Stimulated activated naive CD8-positive, alpha-beta T cell treated with anti-CD3 and anti-CD28 coated beads, Interleukin-15, Interleukin-2, amounts not matched to agents 100 ng/mL and 50 ng/mL, for 24 hours (primary cell): ENCODE measurements around the gene ZNF688.
"Not testable (repeated sequence)": the region's sequence is repeated elsewhere in the genome, so short reads cannot be mapped to it uniquely, and the experiment has no call there.

Source experiments
- H3K27ac Mint-ChIP-seq: one replicate; pipeline ENCODE4 v1.8.0; 2021; ENCODE audit warnings: mild to moderate bottlenecking, mixed read lengths
- H3K27me3 Mint-ChIP-seq: one replicate; pipeline ENCODE4 v1.8.0; 2021; ENCODE audit warnings: mixed read lengths
- H3K36me3 Mint-ChIP-seq: one replicate; pipeline ENCODE4 v1.8.0; 2021; ENCODE audit warnings: low read depth, mixed read lengths
- H3K4me1 Mint-ChIP-seq: one replicate; pipeline ENCODE4 v1.8.0; 2021; ENCODE audit warnings: low read depth, mixed read lengths
- H3K4me3 Mint-ChIP-seq: one replicate; pipeline ENCODE4 v1.8.0; 2021; ENCODE audit warnings: mild to moderate bottlenecking, mixed read lengths
- H3K9me3 Mint-ChIP-seq: one replicate; pipeline ENCODE4 v1.8.0; 2021; ENCODE audit warnings: mixed read lengths

ZNF688 gene

DNA sequence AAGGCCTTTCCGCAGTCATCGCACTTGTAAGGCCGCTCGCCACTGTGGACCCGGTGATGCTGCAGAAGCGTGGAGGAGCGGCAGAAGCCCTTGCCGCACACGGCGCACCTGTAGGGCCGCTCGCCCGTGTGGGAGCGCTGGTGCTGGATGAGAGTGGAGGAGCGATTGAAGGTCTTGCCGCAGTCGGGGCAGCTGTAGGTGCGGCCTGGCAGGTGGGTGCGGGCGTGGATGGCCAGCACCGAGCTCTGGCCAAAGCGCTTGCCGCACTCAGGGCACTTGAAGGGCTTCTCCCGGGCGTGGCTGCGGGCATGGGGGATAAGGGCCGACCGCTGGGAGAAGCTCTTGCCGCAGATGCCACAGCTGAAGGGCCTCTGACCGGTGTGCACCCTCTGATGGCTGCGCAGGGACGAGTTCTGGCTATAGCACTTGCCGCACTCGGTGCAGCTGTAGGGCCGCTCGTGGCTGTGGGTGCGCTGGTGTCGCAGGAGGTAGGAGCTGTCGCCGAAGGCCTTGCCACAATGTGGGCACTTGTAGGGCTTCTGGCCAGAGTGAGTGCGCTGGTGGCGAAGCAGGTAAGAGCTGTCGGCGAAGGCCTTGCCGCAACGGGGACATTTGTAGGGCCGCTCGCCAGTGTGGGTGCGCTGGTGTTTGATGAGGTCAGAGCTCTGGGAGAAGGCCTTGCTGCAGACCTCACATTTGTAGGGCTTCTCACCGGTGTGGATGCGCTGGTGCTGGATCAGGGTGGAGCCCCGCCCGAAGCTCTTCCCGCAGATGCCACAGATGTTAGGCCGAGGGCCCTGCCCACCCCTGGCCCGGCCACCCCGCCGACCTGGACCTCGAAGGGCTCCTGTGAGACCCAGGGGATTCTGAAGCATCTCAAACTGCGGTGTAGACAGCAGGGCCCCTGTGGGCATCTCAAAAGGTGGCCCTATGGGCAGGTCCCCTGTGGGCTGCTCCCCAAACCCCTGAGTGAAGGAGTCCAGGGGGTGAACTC lies 46.6 kb downstream of the ZNF688 start:
- Mint-ChIP-seq H3K27me3 (no peaks in the 10 kb centered on the region), H3K36me3 (peaks cover 21% of the 10 kb centered on the region), H3K4me3 (no peak overlapping the region), H3K4me1 (peaks cover 22% of the 10 kb centered on the region), H3K9me3 (no peaks in the 10 kb centered on the region), H3K27ac (peak overlapping the region; percentile 65)

DNA sequence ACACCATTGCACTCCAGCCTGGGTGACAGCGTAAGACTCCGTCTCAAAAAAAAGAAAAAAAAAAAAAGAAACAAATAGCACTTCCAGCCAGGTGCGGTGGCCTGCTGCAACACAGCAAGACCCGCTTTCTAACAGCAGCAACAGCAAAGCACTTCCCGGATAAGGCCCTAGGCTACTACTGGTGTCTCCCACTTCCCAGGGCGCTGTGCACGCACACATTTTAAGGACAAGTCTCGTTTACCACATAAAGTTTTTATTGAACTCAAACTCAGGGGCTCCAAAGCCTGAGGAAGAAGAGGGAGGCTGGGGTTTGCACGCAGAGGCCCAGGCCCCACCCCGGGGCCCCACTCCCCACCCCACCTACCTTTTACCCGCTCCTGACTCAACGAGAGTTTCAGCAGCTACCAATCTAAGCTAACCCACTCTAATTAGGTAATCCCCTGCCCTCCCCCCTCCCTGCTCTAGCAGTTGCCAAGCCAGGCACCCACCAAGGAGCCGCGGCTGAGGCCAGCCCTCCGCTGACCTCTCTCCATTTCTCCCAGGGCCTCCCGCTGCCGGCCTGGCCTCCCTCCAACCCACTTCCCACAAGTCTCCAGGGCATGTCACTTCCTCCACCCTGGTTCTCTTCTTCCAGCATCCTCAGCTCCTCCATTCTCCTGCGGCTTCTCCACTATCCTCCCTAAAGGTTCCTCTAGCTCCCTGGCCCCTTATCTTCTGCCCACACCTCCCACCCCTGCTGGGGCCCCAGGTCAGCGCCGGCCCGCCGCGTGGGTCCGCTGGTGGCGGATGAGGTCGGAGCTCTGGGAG lies 47.5 kb downstream of the ZNF688 start:
- H3K4me3 Mint-ChIP-seq: no peak overlapping the region
- H3K27me3 Mint-ChIP-seq: no peaks in the 10 kb centered on the region
- H3K27ac Mint-ChIP-seq: no peak overlapping the region
- peaks cover 18% of the 10 kb centered on the region for H3K4me1 Mint-ChIP-seq
- no peaks in the 10 kb centered on the region for H3K9me3 Mint-ChIP-seq
- H3K36me3 Mint-ChIP-seq: peaks cover 30% of the 10 kb centered on the region

DNA sequence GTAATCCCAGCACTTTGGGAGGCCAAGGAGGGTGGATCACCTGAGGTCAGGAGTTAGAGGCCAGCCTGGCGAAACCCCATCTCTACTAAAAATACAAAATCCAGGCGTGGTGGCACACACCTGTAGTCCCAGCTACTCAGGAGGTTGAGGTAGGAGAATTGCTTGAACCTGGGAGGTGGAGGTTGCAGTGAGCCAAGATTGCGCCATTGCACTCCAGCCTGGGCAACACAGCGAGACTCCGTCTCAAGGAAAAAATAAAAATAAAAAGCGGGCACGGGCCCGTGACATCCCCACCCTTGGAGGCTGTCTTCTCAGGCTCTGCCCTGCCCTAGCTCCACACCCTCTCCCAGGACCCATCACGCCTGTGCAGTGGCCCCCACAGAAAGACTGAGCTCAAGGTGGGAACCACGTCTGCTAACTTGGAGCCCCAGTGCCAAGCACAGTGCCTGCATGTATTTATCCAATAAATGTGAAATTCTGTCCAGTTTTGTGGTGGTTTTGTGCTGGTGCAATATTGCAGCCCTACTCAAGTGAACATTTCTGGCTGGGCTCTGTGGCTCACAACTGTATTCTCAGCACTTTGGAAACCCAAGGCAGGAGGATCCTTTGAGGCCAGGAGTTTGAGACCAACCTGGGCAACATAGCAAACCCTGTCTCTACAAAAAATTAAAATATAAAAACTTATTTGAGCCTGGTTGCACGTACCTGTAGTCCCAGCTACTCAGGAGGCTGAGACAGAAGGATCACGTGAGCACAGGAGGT lies 48.6 kb downstream of the ZNF688 start:
- H3K9me3 Mint-ChIP-seq, H3K27ac Mint-ChIP-seq, H3K27me3 Mint-ChIP-seq, H3K4me3 Mint-ChIP-seq: not testable (repeated sequence)
- H3K4me1 Mint-ChIP-seq: peaks cover 10% of the 10 kb centered on the region
- peaks cover 37% of the 10 kb centered on the region for H3K36me3 Mint-ChIP-seq

DNA sequence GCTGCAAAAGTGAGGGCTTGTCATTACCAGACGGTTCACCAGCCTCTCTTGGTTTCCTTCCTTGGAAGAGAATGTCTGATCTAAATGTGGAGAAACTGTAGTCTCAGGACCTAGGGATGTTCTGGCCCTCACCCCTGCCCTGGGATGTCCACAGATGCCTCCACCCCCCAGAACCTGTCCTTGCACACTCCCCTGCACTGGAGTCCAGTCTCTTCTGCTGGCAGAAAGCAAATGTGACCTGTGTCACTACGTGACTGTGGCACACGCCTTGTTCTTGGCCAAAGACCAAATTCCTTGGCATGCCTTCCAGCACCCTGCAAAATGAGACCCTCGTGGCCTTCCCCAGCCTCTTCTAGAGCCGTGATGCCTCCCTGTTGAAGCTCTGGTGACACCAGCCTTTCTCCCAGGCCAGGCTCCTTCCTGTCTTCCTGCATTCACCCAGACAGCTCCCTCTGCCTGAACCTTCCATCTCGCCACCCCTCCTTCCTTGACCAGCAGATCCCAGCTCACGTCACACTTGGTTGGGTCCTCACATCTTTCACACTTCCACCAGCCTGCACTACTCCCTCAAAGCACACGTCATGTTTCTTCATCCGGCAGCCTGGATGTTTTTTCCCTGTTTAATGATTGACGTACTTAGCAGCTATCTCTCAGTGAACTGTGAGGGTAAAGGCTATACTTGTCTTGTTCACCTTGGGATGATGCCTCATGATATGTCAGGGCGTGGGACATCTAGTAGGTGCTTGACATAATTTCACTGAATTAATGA lies 49.5 kb downstream of the ZNF688 start:
- peaks cover 45% of the 10 kb centered on the region for H3K36me3 Mint-ChIP-seq
- H3K4me1 Mint-ChIP-seq: peaks cover 4% of the 10 kb centered on the region
- H3K4me3 Mint-ChIP-seq: no peak overlapping the region
- H3K9me3 Mint-ChIP-seq: no peaks in the 10 kb centered on the region
- H3K27ac Mint-ChIP-seq: peak overlapping the region; percentile 49
- no peaks in the 10 kb centered on the region for H3K27me3 Mint-ChIP-seq

DNA sequence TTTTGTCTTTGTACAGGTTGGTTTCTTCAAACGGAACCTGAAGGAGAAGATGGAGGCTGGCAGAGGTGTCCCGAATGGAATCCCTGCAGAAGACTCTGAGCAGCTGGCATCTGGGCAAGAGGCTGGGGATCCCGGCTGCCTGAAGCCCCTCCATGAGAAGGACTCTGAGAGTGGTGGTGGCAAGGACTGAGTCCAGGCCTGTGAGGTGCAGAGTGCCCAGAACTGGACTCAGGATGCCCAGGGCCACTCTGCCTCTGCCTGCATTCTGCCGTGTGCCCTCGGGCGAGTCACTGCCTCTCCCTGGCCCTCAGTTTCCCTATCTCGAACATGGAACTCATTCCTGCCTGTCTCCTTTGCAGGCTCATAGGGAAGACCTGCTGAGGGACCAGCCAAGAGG lies 50.0 kb downstream of the ZNF688 start:
- Mint-ChIP-seq H3K36me3 (peaks cover 51% of the 10 kb centered on the region), H3K4me1 (peaks cover 4% of the 10 kb centered on the region), H3K4me3 (no peak overlapping the region), H3K27me3 (no peaks in the 10 kb centered on the region), H3K27ac (no peak overlapping the region), H3K9me3 (no peaks in the 10 kb centered on the region)
